Neutrophil (primary cell): ENCODE results near the gene TMEM154.

Experiments used
- H3K27ac ChIP-seq: fragments of 200-600 bp; sonication (generic); 2 replicates; pipeline ENCODE4 v1.5.1; 2016; ENCODE audit warnings: mild to moderate bottlenecking, moderate library complexity
- H3K27me3 ChIP-seq: fragments of 200-600 bp; sonication (generic); 2 replicates; pipeline ENCODE4 v1.6.0; 2016; ENCODE audit warnings: mild to moderate bottlenecking
- H3K36me3 ChIP-seq: fragments of 200-600 bp; sonication (generic); 2 replicates; pipeline ENCODE4 v1.5.1; 2017
- H3K4me1 ChIP-seq, 2 experiments: fragments of 200-600 bp in 1 of 2; sonication (generic) in 1 of 2; 1 replicate in 1 of 2; 2 replicates in 1 of 2; pipeline versions ENCODE4 v1.5.1 to v1.6.1; 2013 to 2016; ENCODE audit warnings: low read depth in 1 of 2, low read length in 1 of 2, mild to moderate bottlenecking in 1 of 2, moderate library complexity in 1 of 2; ENCODE audit not compliant: control insufficient read depth in 1 of 2, insufficient read depth in 1 of 2
- H3K4me3 ChIP-seq, 2 experiments: fragments of 200-600 bp in 1 of 2; sonication (generic) in 1 of 2; 1 replicate in 1 of 2; 2 replicates in 1 of 2; pipeline ENCODE4 v1.5.1; 2013 to 2016; ENCODE audit warnings: low read depth in 1 of 2, low read length in 1 of 2, mild to moderate bottlenecking in 1 of 2, moderate library complexity in 1 of 2
- H3K9me3 ChIP-seq: fragments of 200-600 bp; sonication (generic); 2 replicates; pipeline ENCODE4 v1.5.1; 2016
- TF ChIP-seq, protein P1 (sequence below): fragments of 200-600 bp; sonication (generic); IDR thresholded peaks from 2 replicates; pipeline ENCODE4 v1.5.1; 2016; ENCODE audit warnings: antibody characterized with exemption

Gene TMEM154

GRCh38 chr4:152590179-152591031 is 89.4 kb downstream of the TMEM154 start:
- no peaks in the 10 kb centered on the region for H3K36me3 ChIP-seq
- no peak overlapping the region for H3K27ac ChIP-seq
- H3K4me1 ChIP-seq = peaks cover 0 to 7% of the 10 kb centered on the region in 2 experiments
- no peaks in the 10 kb centered on the region for H3K9me3 ChIP-seq
- TF ChIP-seq, protein P1, sequence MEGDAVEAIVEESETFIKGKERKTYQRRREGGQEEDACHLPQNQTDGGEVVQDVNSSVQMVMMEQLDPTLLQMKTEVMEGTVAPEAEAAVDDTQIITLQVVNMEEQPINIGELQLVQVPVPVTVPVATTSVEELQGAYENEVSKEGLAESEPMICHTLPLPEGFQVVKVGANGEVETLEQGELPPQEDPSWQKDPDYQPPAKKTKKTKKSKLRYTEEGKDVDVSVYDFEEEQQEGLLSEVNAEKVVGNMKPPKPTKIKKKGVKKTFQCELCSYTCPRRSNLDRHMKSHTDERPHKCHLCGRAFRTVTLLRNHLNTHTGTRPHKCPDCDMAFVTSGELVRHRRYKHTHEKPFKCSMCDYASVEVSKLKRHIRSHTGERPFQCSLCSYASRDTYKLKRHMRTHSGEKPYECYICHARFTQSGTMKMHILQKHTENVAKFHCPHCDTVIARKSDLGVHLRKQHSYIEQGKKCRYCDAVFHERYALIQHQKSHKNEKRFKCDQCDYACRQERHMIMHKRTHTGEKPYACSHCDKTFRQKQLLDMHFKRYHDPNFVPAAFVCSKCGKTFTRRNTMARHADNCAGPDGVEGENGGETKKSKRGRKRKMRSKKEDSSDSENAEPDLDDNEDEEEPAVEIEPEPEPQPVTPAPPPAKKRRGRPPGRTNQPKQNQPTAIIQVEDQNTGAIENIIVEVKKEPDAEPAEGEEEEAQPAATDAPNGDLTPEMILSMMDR = no peak
- H3K4me3 ChIP-seq = no peak overlapping the region
- peaks cover 22% of the 10 kb centered on the region for H3K27me3 ChIP-seq

DNA sequence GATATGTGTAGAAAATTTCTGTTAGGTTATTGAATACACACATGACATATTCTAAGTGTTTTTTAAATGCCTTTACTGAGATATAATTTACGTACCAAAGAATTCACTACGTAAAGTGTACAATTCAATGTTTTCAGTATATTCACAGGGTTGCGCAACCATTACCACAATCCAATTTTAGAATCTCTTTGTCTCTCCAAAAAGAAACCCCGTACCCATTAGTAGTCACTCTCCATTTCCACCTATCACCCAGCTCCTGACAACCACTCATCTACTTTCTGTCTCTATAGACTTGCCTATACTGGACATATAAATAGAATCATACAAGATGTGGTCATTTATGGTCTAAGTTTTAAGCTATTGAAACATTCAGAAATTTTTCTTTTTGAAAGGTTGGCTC is 90.9 kb downstream of the TMEM154 start:
- no peak overlapping the region for H3K4me3 ChIP-seq
- TF ChIP-seq, protein P1 = no peak
- peaks cover 0 to 7% of the 10 kb centered on the region in 2 experiments for H3K4me1 ChIP-seq

DNA sequence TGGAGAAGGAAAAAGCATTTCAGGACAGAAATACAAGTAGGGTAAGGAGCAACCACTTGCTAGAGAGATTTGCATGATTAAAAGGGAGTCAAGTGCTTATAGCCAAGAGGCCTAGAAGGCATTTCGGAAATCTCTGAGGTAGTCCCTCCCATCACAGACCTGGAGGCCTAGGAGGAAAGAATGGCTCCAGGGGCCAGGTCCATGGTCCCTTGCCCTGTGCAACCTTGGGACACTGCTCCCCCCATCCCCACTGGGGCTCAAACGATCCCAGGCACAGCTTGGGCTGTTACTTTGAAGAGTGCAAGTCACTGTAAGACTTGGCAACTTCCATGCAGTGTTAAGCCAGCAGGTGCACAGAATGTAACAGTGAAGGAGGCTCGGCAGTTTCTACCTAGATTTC is 92.7 kb downstream of the TMEM154 start:
- TF ChIP-seq, protein P1 = no peak

More for the DNA sequence above, 90.9 kb downstream of the TMEM154 start:
- Histone ChIP-seq H3K27ac (no peak overlapping the region), H3K9me3 (no peaks in the 10 kb centered on the region), H3K36me3 (no peaks in the 10 kb centered on the region), H3K27me3 (peaks cover 22% of the 10 kb centered on the region)

GRCh38 chr4:152586668-152587067 is 93.1 kb downstream of the TMEM154 start:
- H3K36me3 ChIP-seq = no peaks in the 10 kb centered on the region
- TF ChIP-seq, protein P1 = no peak
- no peaks in the 10 kb centered on the region for H3K9me3 ChIP-seq
- no peak overlapping the region for H3K4me3 ChIP-seq
- peaks cover 0 to 7% of the 10 kb centered on the region in 2 experiments for H3K4me1 ChIP-seq
- peaks cover 16% of the 10 kb centered on the region for H3K27me3 ChIP-seq
- H3K27ac ChIP-seq = peak overlapping the region; percentile 20

More for the DNA sequence above, 92.7 kb downstream of the TMEM154 start:
- peaks cover 0 to 7% of the 10 kb centered on the region in 2 experiments for H3K4me1 ChIP-seq
- H3K4me3 ChIP-seq = no peak overlapping the region
- H3K27ac ChIP-seq = no peak overlapping the region
- H3K9me3 ChIP-seq = no peaks in the 10 kb centered on the region
- H3K27me3 ChIP-seq = peaks cover 21% of the 10 kb centered on the region
- H3K36me3 ChIP-seq = no peaks in the 10 kb centered on the region

DNA sequence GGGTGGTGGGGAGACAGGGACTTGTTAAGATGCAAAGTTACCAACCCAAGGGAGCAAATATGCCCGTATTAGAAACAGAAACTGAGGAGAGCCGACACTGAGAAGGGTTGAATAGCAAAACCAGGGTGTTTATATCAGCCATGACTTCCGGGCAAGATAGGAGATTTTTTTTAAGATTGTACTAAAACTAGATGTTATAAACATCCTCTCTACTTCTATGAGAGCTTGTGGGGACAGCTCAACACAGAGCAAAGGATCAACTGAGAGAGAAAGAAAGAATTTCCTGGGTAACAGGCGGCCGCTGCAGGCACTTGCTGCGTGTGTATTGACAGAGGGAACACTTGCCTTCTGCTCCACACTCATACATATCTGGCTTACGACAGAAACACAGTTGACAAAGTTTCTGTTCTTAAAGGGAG is 94.8 kb downstream of the TMEM154 start:
- H3K36me3 ChIP-seq = no peaks in the 10 kb centered on the region
- H3K4me1 ChIP-seq = peaks cover 0 to 7% of the 10 kb centered on the region in 2 experiments
- H3K27me3 ChIP-seq = no peaks in the 10 kb centered on the region
- H3K4me3 ChIP-seq = no peak overlapping the region
- TF ChIP-seq, protein P1 = no peak
- no peaks in the 10 kb centered on the region for H3K9me3 ChIP-seq
- no peak overlapping the region for H3K27ac ChIP-seq
